Heart left ventricle (tissue), 16 donors: ENCODE data around the gene ZC3H18. TPM values are rescaled to one million over a fixed set of nuclear protein-coding genes. Genes with fewer than 3 reads are reported as not detected.

ENCODE experiments used
- ATAC-seq, 4 donors: fragments of 200-7000 bp; cut with Tn5 transposase; one replicate each; pipeline ENCODE4 v1.9.1; 2020 to 2022; ENCODE audit warnings: moderate library complexity in 4 of 4, mild to moderate bottlenecking in 3 of 4, moderate number of reproducible peaks in 1 of 4
- DNase-seq, 5 donors: peaks; one replicate each; pipeline ENCODE4 v3.0.0-alpha.2; 2020
- H3K27ac ChIP-seq, 12 donors: fragments of 200-600 bp; sonication (generic) in 4 of 12; one replicate each; pipeline versions ENCODE4 v1.5.0 to v1.8.0; 2016 to 2022; ENCODE audit warnings: mild to moderate bottlenecking in 2 of 12
- H3K27me3 ChIP-seq, 9 donors: fragments of 200-600 bp; sonication (generic) in 2 of 9; one replicate each; pipeline versions ENCODE4 v1.5.1 to v1.8.0; 2016 to 2022; ENCODE audit warnings: mild to moderate bottlenecking in 3 of 9
- H3K36me3 ChIP-seq, 9 donors: fragments of 200-600 bp; sonication (generic) in 2 of 9; one replicate each; pipeline versions ENCODE4 v1.5.0 to v1.8.0; 2018 to 2022; ENCODE audit warnings: mild to moderate bottlenecking in 2 of 9
- H3K4me1 ChIP-seq, 12 donors: fragments of 200-600 bp; sonication (generic) in 4 of 12; one replicate each; pipeline versions ENCODE4 v1.5.0 to v1.8.0; 2016 to 2022; ENCODE audit warnings: mild to moderate bottlenecking in 3 of 12
- H3K4me3 ChIP-seq, 12 donors: fragments of 200-600 bp; sonication (generic) in 4 of 12; one replicate each; pipeline versions ENCODE4 v1.5.0 to v1.8.0; 2017 to 2022; ENCODE audit warnings: mild to moderate bottlenecking in 9 of 12, moderate library complexity in 4 of 12
- H3K9me3 ChIP-seq, 12 donors: fragments of 200-600 bp; sonication (generic) in 4 of 12; one replicate each; pipeline versions ENCODE4 v1.5.0 to v1.8.0; 2016 to 2022; ENCODE audit warnings: mild to moderate bottlenecking in 1 of 12
- POLR2A ChIP-seq, 2 donors: fragments of 450-650 bp; IDR thresholded peaks; one replicate each; pipeline ENCODE4 v1.6.1; 2017; ENCODE audit warnings: antibody characterized with exemption in 2 of 2, mild to moderate bottlenecking in 2 of 2, moderate library complexity in 2 of 2
- WGBS, 4 donors: extraction: QIAGEN DNeasy Blood & Tissue Kit in 2 of 4; methylation state at CpG; one replicate each; pipeline versions ENCODE4 v1.1.5 to v1.1.7; 2013 to 2018; 5-methylcytosine and 5-hydroxymethylcytosine counted together
- intact Hi-C, 10 donors: fragments of 100-400 bp; cut with DNase I; formaldehyde crosslinking; loops; one replicate each; pipeline versions ENCODE4 v1.11.1 to v1.14.2; 2022
- polyA plus RNA-seq, 2 donors: library from polyadenylated mRNA; stranded (reverse); fragments of 200-250 nt; gene quantifications; one replicate each; pipeline ENCODE4 v1.2.3, GENCODE V29; 2013
- total RNA-seq, 9 donors: library from RNA; depleted of rRNA in 2 of 9; stranded (reverse); fragments of >200 nt in 2 of 9; fragmentation: NEBNext Ultra II Directional in 3 of 9; extraction: Animal tissue kit (Norgen Biotek cat#: 25700) in 3 of 9; gene quantifications; one replicate each; pipeline versions ENCODE4 v1.1.0 to v1.2.4, GENCODE V29; 2016 to 2023
- TF ChIP-seq, protein P1 (sequence below), 12 donors: fragments of 200-600 bp; sonication (generic) in 4 of 12; IDR thresholded peaks; one replicate each; pipeline versions ENCODE4 v1.5.0 to v1.8.0; 2018 to 2022; ENCODE audit warnings: antibody characterized with exemption in 12 of 12, mild to moderate bottlenecking in 5 of 12
- donor health status: ischemic (EF 13 %, LVEDD 7.1; RV severe dilation, severe dysfunction).
- donor health status: healthy with polysubstance abuse.
- donor health status: DM: no; HTN: yes; CAD: no.
- donor health status: DM: no; HTN: no; CAD: no.
- donor health status: ischemic (EF 25% LVEDD 6.9; RV normal size, moderate dysfunction).
- donor health status: ischemic (EF 25% LVEDD 5.7; RV mildly dilated, moderate dysfunction).
- donor health status: healthy.
- donor health status: DM: yes; HTN: yes; CAD: no.
- donor health status: ischemic (EF 35%, LVEDD 5.7; RV mildly dilated, moderate dysfunction).
- donor health status: nonischemic (EF 11% LVEDD 7.7; RV severe dilation, severe dysfunction).
- donor health status: DM: yes; HTN: yes; CAD: no.
- donor health status: PGD.
- donor health status: ischemic (EF 29% LVEDD 5.4; RV normal size, mild dysfunction).
- donor health status: nonischemic (EF 23%, LVEDD 6.1; RV moderate dilation, normal function).

Gene ZC3H18
- total and polyA plus RNA-seq, 11 donors = 8.4 to 28.4 (median 21.9) TPM

- no peak overlapping the region for H3K4me3 ChIP-seq
- peaks cover 0 to 28% (median 12%) of the 10 kb centered on the region in 12 donors for H3K4me1 ChIP-seq
- no peaks in the 10 kb centered on the region for H3K36me3 ChIP-seq
- no peaks in the 10 kb centered on the region for H3K9me3 ChIP-seq
- TF ChIP-seq POLR2A (IDR thresholded peaks at IDR 0.05) = no peak
- TF ChIP-seq, protein P1, sequence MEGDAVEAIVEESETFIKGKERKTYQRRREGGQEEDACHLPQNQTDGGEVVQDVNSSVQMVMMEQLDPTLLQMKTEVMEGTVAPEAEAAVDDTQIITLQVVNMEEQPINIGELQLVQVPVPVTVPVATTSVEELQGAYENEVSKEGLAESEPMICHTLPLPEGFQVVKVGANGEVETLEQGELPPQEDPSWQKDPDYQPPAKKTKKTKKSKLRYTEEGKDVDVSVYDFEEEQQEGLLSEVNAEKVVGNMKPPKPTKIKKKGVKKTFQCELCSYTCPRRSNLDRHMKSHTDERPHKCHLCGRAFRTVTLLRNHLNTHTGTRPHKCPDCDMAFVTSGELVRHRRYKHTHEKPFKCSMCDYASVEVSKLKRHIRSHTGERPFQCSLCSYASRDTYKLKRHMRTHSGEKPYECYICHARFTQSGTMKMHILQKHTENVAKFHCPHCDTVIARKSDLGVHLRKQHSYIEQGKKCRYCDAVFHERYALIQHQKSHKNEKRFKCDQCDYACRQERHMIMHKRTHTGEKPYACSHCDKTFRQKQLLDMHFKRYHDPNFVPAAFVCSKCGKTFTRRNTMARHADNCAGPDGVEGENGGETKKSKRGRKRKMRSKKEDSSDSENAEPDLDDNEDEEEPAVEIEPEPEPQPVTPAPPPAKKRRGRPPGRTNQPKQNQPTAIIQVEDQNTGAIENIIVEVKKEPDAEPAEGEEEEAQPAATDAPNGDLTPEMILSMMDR (IDR thresholded peaks at IDR 0.05) = no peak
- DNase-seq (peak in 1 of 5 donors; percentile 62), ATAC-seq (no peak)
- no peaks in the 10 kb centered on the region for H3K27me3 ChIP-seq
- intact Hi-C loops = loop anchor here in 1 of 10 donors (10.0 kb wide), 1 partner anchor 329 kb away; no protein-coding TSS in a partner anchor
- H3K27ac ChIP-seq = no peak overlapping the region
- 52 to 66% (median 58%) methylated on average over 37 to 47 of the region's 47 CpGs for WGBS, 4 donors
Measured at GRCh38 chr16:88523309-88524161, 46.7 kb upstream of the ZC3H18 start.

- intact Hi-C loops = loop anchor here in 1 of 10 donors (10.0 kb wide), 1 partner anchor 330 kb away; no protein-coding TSS in a partner anchor
- ATAC-seq (no peak), DNase-seq (peak in 1 of 5 donors; percentile 44)
- TF ChIP-seq, protein P1 (IDR thresholded peaks at IDR 0.05) = no peak
- TF ChIP-seq POLR2A (IDR thresholded peaks at IDR 0.05) = no peak
- Histone ChIP-seq H3K9me3 (no peaks in the 10 kb centered on the region), H3K27ac (no peak overlapping the region), H3K4me1 (peaks cover 0 to 28% (median 12%) of the 10 kb centered on the region in 12 donors), H3K36me3 (peaks cover 0 to 5% (median 0%) of the 10 kb centered on the region in 9 donors), H3K27me3 (no peaks in the 10 kb centered on the region), H3K4me3 (no peak overlapping the region)
- WGBS, 4 donors = 68 to 74% (median 71%) methylated on average over 15 to 18 of the region's 18 CpGs
Measured at GRCh38 chr16:88524274-88524972, 45.8 kb upstream of the ZC3H18 start.

- Histone ChIP-seq H3K9me3 (no peaks in the 10 kb centered on the region), H3K27me3 (no peaks in the 10 kb centered on the region), H3K4me1 (peaks cover 0 to 28% (median 12%) of the 10 kb centered on the region in 12 donors), H3K36me3 (peaks cover 0 to 8% (median 0%) of the 10 kb centered on the region in 9 donors), H3K4me3 (no peak overlapping the region), H3K27ac (no peak overlapping the region)
- TF ChIP-seq, protein P1 (IDR thresholded peaks at IDR 0.05) = no peak
- TF ChIP-seq POLR2A (IDR thresholded peaks at IDR 0.05) = no peak
- intact Hi-C loops = loop anchor here in 1 of 10 donors (10.0 kb wide), 1 partner anchor 330 kb away; no protein-coding TSS in a partner anchor
- ATAC-seq (no peak), DNase-seq (peak in 1 of 5 donors; percentile 59)
- 41 to 65% (median 59%) methylated on average over 9 to 18 of the region's 18 CpGs for WGBS, 4 donors
Measured at GRCh38 chr16:88524973-88525662, 45.1 kb upstream of the ZC3H18 start.
